ENCODE results near the gene SAPCD1.

DNA sequence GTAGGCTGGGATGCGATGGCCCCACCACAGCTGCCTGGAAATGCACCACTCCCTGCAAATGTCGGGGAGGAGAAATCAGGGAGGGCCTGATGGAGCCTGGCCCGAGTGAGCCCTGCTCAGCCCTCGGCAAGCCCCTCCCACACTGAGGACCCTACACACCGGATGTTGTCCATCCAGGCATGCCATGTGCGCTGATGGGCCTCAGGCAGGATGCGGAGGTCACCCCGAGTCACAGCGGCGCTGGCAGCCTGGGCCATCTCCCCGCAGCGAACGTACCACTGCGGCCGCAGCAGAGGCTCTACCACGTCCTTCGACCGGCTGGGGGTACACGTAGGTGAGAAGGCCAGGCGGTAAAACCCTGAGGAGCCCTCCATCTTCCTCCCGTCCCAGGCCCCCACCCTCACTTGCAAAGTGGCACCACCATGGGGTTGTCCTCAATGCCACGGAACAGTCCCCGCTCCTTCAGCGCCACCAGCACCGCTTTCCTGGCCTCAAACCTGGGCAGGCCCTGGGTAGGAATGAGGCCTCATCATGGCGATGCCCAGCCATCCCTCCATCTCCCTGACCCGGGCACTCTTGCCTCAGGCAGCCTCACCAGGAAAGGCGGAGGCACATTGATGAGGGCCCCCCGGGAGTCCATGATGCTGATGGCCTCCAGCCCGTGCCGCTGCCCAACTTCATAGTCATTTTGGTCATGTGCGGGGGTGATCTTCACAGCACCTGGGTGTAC lies 19.8 kb downstream of the SAPCD1 start:
- TF ChIP-seq POLR2AphosphoS5 (IDR thresholded peaks at IDR 0.05): no peak
- no peak for TF ChIP-seq POLR2A (IDR thresholded peaks at IDR 0.05)
- TF ChIP-seq, protein P1, sequence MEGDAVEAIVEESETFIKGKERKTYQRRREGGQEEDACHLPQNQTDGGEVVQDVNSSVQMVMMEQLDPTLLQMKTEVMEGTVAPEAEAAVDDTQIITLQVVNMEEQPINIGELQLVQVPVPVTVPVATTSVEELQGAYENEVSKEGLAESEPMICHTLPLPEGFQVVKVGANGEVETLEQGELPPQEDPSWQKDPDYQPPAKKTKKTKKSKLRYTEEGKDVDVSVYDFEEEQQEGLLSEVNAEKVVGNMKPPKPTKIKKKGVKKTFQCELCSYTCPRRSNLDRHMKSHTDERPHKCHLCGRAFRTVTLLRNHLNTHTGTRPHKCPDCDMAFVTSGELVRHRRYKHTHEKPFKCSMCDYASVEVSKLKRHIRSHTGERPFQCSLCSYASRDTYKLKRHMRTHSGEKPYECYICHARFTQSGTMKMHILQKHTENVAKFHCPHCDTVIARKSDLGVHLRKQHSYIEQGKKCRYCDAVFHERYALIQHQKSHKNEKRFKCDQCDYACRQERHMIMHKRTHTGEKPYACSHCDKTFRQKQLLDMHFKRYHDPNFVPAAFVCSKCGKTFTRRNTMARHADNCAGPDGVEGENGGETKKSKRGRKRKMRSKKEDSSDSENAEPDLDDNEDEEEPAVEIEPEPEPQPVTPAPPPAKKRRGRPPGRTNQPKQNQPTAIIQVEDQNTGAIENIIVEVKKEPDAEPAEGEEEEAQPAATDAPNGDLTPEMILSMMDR (IDR thresholded peaks at IDR 0.05): no peak
